ENCODE measurements around the gene PCYT1A.
"Not testable (repeated sequence)": the region's sequence is repeated elsewhere in the genome, so short reads cannot be mapped to it uniquely, and the experiment has no call there.

PCYT1A gene

DNA sequence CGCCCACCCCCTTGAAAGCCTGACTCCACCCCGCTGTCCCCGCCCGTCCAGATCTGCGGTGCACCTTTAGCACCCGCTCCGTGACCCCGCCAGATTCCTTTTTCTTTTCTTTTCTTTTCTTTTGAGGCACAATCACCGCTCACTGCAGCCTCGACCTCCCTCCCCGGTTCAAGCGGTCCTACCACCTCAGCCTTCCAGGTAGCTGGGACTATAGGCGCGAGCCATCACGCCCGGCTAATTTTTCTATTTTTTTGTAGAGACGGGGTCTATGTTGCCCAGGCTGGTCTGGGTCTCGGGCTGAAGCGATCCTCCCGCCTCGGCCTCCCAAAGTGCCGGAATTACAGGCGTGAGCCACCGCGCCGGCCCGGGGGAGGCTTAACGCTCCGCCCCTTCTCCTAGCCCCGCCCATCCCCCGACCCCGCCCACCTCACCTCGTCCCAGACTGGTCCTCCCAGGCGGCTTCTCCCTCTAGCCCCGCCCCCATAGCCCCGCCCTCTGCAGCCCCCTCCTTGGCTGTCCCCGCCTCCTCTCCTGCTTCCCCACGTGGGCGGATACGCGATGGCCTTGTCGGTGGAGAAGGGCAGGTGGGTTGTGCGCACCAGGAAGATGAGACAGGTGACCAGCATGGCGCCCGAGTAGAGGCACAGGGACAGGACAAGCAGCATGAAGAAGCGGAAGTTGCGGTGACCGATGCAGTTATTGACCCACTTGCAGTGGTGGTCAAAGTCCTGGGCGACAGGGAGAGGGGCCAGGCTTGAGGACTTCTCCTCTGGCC is 79.5 kb downstream of the PCYT1A start:
- Histone ChIP-seq H3K9me3 (ENCODE audit: control insufficient read depth, low read length) (no peaks in the 10 kb centered on the region), H3K4me1 (no peaks in the 10 kb centered on the region), H3K27me3 (ENCODE audit: control insufficient read depth, insufficient read depth, low read length) (no peaks in the 10 kb centered on the region), H3K79me2 (no peaks in the 10 kb centered on the region), H3K27ac (no peak overlapping the region), H3K9ac (no peak overlapping the region), H3K4me2 (ENCODE audit: low read length) (no peak overlapping the region), H3K36me3 (ENCODE audit: control insufficient read depth, insufficient read depth, low read length) (no peaks in the 10 kb centered on the region), H3K4me3 (ENCODE audit: low read depth, low read length) (no peak overlapping the region), H2AFZ (peak overlapping the region; percentile 46)
- TF ChIP-seq, protein P1, sequence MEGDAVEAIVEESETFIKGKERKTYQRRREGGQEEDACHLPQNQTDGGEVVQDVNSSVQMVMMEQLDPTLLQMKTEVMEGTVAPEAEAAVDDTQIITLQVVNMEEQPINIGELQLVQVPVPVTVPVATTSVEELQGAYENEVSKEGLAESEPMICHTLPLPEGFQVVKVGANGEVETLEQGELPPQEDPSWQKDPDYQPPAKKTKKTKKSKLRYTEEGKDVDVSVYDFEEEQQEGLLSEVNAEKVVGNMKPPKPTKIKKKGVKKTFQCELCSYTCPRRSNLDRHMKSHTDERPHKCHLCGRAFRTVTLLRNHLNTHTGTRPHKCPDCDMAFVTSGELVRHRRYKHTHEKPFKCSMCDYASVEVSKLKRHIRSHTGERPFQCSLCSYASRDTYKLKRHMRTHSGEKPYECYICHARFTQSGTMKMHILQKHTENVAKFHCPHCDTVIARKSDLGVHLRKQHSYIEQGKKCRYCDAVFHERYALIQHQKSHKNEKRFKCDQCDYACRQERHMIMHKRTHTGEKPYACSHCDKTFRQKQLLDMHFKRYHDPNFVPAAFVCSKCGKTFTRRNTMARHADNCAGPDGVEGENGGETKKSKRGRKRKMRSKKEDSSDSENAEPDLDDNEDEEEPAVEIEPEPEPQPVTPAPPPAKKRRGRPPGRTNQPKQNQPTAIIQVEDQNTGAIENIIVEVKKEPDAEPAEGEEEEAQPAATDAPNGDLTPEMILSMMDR (IDR thresholded peaks at IDR 0.05), result no peak

DNA sequence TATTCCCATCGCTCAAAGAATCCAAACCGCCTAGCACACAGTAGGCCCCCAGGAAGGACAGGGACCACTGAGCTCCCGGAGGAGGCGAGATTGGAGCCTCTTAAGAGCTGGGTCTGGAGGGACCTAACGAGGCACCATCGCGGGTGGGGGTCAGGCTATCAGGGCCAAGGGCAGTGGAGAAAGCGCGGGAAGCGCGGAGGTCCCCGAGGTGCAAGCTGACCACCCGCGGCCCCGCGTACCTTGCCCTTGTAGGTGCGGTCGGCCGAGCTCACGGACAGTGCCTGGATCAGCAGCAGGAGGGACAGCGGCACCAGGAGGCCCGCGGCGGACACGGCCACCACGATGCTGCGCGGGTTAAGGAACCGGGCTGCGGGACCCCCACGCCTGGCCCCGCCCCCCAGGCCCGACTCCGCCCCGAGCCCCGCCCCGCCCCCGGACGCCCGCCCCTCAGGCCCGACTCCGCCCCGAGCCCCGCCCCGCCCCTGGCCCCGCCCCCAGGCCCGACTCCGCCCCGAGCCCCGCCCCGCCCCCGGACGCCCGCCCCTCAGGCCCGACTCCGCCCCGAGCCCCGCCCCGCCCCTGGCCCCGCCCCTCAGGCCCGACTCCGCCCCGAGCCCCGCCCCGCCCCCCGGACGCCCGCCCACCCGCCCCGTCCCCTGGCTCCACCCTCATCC is 80.2 kb downstream of the PCYT1A start:
- Histone ChIP-seq H3K27ac (no peak overlapping the region), H3K4me2 (ENCODE audit: low read length) (no peak overlapping the region), H3K4me3 (ENCODE audit: low read depth, low read length) (no peak overlapping the region), H3K4me1 (no peaks in the 10 kb centered on the region), H3K79me2 (no peaks in the 10 kb centered on the region), H3K9me3 (ENCODE audit: control insufficient read depth, low read length) (no peaks in the 10 kb centered on the region), H3K27me3 (ENCODE audit: control insufficient read depth, insufficient read depth, low read length) (no peaks in the 10 kb centered on the region), H3K9ac (no peak overlapping the region), H3K36me3 (ENCODE audit: control insufficient read depth, insufficient read depth, low read length) (no peaks in the 10 kb centered on the region), H2AFZ (peak overlapping the region; percentile 2)
- TF ChIP-seq, protein P1 (IDR thresholded peaks at IDR 0.05), result no peak

DNA sequence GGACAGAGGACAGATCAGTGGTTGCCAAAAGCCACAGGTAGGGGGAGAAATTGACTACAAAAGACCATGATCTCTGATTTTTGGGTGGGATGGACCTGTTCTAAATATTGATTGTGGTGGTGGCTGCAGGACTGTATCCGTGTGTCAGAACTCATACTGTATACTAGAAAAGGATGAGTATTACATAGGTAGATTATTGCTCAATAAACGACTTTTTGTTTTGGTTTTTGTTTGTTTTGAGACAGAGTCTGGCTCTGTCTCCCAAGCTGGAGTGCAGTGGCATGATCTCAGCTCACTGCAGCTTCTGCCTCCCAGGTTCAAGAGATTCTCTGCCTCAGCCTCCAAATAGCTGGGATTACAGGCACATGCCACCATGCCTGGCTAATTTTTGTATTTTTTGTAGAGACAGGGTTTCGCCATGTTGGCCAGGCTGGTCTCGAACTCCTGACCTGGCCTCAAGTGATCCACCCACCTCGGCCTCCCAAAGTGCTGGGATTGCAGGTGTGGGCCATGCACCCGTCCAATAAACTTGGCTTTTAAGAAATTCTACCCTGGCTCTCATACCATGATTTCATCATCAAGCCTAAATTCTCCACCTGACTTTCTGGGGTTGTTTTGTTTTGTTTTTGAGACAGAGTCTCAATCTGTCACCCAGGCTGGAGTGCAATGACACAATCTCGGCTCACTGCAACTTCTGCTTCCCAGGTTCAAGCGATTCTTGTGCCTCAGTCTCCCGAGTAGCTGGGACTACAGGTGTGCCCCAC is 81.9 kb downstream of the PCYT1A start:
- not testable (repeated sequence) for H3K79me2 ChIP-seq; H3K4me2 ChIP-seq (ENCODE audit: low read length)

DNA sequence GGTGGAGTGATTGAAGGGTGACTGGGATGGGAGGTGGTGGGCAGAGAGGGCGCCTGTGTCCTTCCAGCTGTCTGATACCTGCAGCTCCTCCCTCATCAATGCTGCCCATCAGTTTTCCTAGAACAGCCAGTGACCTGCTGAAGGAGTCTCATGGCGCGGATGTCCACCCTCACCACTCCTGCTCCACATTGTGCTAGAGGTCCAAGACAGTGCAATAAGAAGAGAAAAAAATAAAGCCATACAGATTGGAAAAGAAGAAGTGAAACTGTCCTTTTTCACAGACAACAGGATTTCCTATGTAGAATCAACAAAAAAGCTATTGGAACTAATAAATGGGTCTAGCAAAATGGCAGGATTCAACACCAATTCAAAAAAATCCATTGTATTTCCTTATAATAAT is 83.7 kb downstream of the PCYT1A start:
- H3K9me3 ChIP-seq (ENCODE audit: control insufficient read depth, low read length), result no peaks in the 10 kb centered on the region

More for the DNA sequence above, 81.9 kb downstream of the PCYT1A start:
- H3K27me3 ChIP-seq (ENCODE audit: control insufficient read depth, insufficient read depth, low read length); H2AFZ ChIP-seq; H3K36me3 ChIP-seq (ENCODE audit: control insufficient read depth, insufficient read depth, low read length); H3K9ac ChIP-seq; H3K4me1 ChIP-seq; H3K4me3 ChIP-seq (ENCODE audit: low read depth, low read length); H3K27ac ChIP-seq; H3K9me3 ChIP-seq (ENCODE audit: control insufficient read depth, low read length): not testable (repeated sequence)

More for the DNA sequence above, 83.7 kb downstream of the PCYT1A start:
- Histone ChIP-seq H3K27ac (no peak overlapping the region), H3K4me2 (ENCODE audit: low read length) (no peak overlapping the region), H2AFZ (no peak overlapping the region), H3K4me1 (no peaks in the 10 kb centered on the region), H3K79me2 (no peaks in the 10 kb centered on the region), H3K9ac (no peak overlapping the region), H3K27me3 (ENCODE audit: control insufficient read depth, insufficient read depth, low read length) (no peaks in the 10 kb centered on the region), H3K36me3 (ENCODE audit: control insufficient read depth, insufficient read depth, low read length) (no peaks in the 10 kb centered on the region), H3K4me3 (ENCODE audit: low read depth, low read length) (no peak overlapping the region)
- TF ChIP-seq, protein P1 (IDR thresholded peaks at IDR 0.05), result no peak

Data from parathyroid adenoma (tissue), 2 donors.